GM12878 (cell line): ENCODE results near the gene NCKAP5L. TPM values are rescaled to one million over a fixed set of nuclear protein-coding genes. Genes with fewer than 3 reads are reported as not detected.

Source experiments
- ATAC-seq: fragments of 200-7000 bp; cut with Tn5 transposase; 3 replicates; pipeline ENCODE4 v1.9.1; 2020; ENCODE audit warnings: mild to moderate bottlenecking, moderate library complexity
- BruUV-seq: library from RNA; stranded (reverse); fragments of 400-500 nt; replicated peaks from 2 replicates; lab custom pipeline; 2021; lab: Mats Ljungman, UMichigan
- CTCF ChIA-PET: fragments of 300-600 bp; sonication (Branson Sonifier 250); formaldehyde crosslinking; extraction: SDS; loops from one replicate; lab custom pipeline; 2021; ENCODE audit warnings: inconsistent platforms; lab: Yijun Ruan, JAX
- POLR2A ChIA-PET: fragments of 350-600 bp; formaldehyde crosslinking; extraction: SDS; loops from one replicate; lab custom pipeline; 2021; ENCODE audit warnings: inconsistent platforms; lab: Charles Lee
- RAD21 ChIA-PET: fragments of 300-600 bp; sonication (Branson Sonifier 250); formaldehyde crosslinking; loops from one replicate; lab custom pipeline; 2023; ENCODE audit warnings: antibody characterized with exemption; ENCODE audit not compliant: unreplicated experiment; lab: Charles Lee
- SMC1A ChIA-PET: fragments of 300-600 bp; sonication (Branson Sonifier 250); formaldehyde crosslinking; loops from one replicate; lab custom pipeline; 2023; ENCODE audit not compliant: unreplicated experiment, uncharacterized antibody; lab: Charles Lee
- DNase-seq: peaks from one replicate; pipeline ENCODE4 v3.0.0-alpha.2; 2011; ENCODE audit warnings: low read depth, low spot score
- FAIRE-seq: peaks from 3 replicates; lab custom pipeline; 2011; peaks lifted over from hg19 to GRCh38; lab: Jason Lieb, UNC
- H2AFZ ChIP-seq: 2 replicates; pipeline ENCODE4 v1.6.0; 2011; ENCODE audit warnings: low read depth, low read length, control low read depth; ENCODE audit not compliant: control insufficient read depth
- H3K27ac ChIP-seq: 2 replicates; pipeline ENCODE4 v1.5.1; 2011; ENCODE audit warnings: control low read depth; ENCODE audit not compliant: control insufficient read depth, insufficient read depth
- H3K27me3 ChIP-seq, 2 experiments: replicated peaks in 1 of 2; 2 replicates each; pipeline versions ENCODE4 v1.6.0 to v1.6.1; 2011; ENCODE audit warnings: low read length in 1 of 2; ENCODE audit not compliant: control insufficient read depth in 2 of 2, insufficient read depth in 2 of 2
- H3K36me3 ChIP-seq, 2 experiments: 2 replicates each; pipeline ENCODE4 v1.5.1; 2011; ENCODE audit warnings: low read length in 1 of 2; ENCODE audit not compliant: control insufficient read depth in 2 of 2, insufficient read depth in 2 of 2
- H3K4me1 ChIP-seq: 2 replicates; pipeline ENCODE4 v1.6.1; 2011; ENCODE audit warnings: mild to moderate bottlenecking, low read length, moderate library complexity, mixed read lengths; ENCODE audit not compliant: control insufficient read depth, insufficient read depth
- H3K4me2 ChIP-seq: 2 replicates; pipeline ENCODE4 v1.6.0; 2011; ENCODE audit warnings: control low read depth; ENCODE audit not compliant: control insufficient read depth, insufficient read depth
- H3K4me3 ChIP-seq: fragments of 200-600 bp; sonication (generic); 2 replicates; pipeline ENCODE4 v1.5.1; 2016
- H3K79me2 ChIP-seq: 2 replicates; pipeline ENCODE4 v1.6.0; 2011; ENCODE audit warnings: low read length; ENCODE audit not compliant: control insufficient read depth, insufficient read depth
- H3K9ac ChIP-seq: 2 replicates; pipeline ENCODE4 v1.8.0; 2011; ENCODE audit warnings: low read length, control low read depth, mixed read lengths; ENCODE audit not compliant: control insufficient read depth, insufficient read depth
- H3K9me3 ChIP-seq: replicated peaks from 3 replicates; pipeline ENCODE4 v1.5.1; 2011; ENCODE audit warnings: mild to moderate bottlenecking, low read length; ENCODE audit not compliant: control insufficient read depth, insufficient read depth
- H4K20me1 ChIP-seq: 2 replicates; pipeline ENCODE4 v1.6.0; 2011; ENCODE audit not compliant: control insufficient read depth, insufficient read depth
- CBFB ChIP-seq: IDR thresholded peaks from 2 replicates; pipeline ENCODE4 v1.6.1; 2016; ENCODE audit warnings: antibody characterized with exemption, low read depth
- FOXK2 ChIP-seq: fragments of 450-650 bp; IDR thresholded peaks from 2 replicates; pipeline ENCODE4 v1.6.1; 2017; ENCODE audit warnings: mild to moderate bottlenecking, moderate library complexity
- GABPA ChIP-seq: IDR thresholded peaks from 2 replicates; pipeline ENCODE4 v1.6.1; 2014; ENCODE audit warnings: antibody characterized with exemption, low read depth, mild to moderate bottlenecking, inconsistent platforms
- LARP7 ChIP-seq: fragments of 450-650 bp; IDR thresholded peaks from 2 replicates; pipeline ENCODE4 v1.6.1; 2017; ENCODE audit warnings: mild to moderate bottlenecking
- SREBF2 ChIP-seq: IDR thresholded peaks from 2 replicates; pipeline ENCODE4 v1.6.1; 2012; ENCODE audit warnings: mild to moderate bottlenecking, low read length
- SUPT20H ChIP-seq: IDR thresholded peaks from 2 replicates; pipeline ENCODE4 v1.6.1; 2011; ENCODE audit warnings: low read depth, mild to moderate bottlenecking, low read length, moderate library complexity, borderline replicate concordance; ENCODE audit not compliant: control insufficient read depth
- SUZ12 ChIP-seq: fragments of 200-600 bp; sonication (generic); IDR thresholded peaks from one replicate; pipeline ENCODE4 v1.6.1; 2018; ENCODE audit warnings: antibody characterized with exemption, mild to moderate bottlenecking; ENCODE audit not compliant: unreplicated experiment
- WGBS: methylation state at CpG from one replicate; pipeline ENCODE4 v1.1.6; 2016; ENCODE audit warnings: low lambda C conversion rate; ENCODE audit not compliant: insufficient replicate concordance, insufficient coverage; ENCODE audit errors: missing lambda C conversion rate; 5-methylcytosine and 5-hydroxymethylcytosine counted together
- in situ Hi-C: fragments of 300-500 bp; cut with MboI; formaldehyde crosslinking; loops from 9 replicates; pipeline ENCODE4 v1.14.3; 2018; ENCODE audit warnings: mixed read lengths
- intact Hi-C: fragments of 100-400 bp; cut with micrococcal nuclease; formaldehyde crosslinking; loops from one replicate; pipeline ENCODE4 v1.14.2; 2022; ENCODE audit not compliant: unreplicated experiment
- polyA plus RNA-seq, 11 experiments: library from polyadenylated mRNA; depleted of rRNA in 4 of 11; unstranded in 6 of 11; stranded (reverse) in 5 of 11; fragments of >200 nt; fragmentation: Nextera tagmentation in 4 of 11; fragmentation: Illumina TruSeq in 1 of 11; extraction: Ambion mirVana in 4 of 11; extraction: Trizol in 1 of 11; gene quantifications; 1 replicate in 1 of 11; 2 replicates in 10 of 11; pipeline versions ENCODE4 v1.2.1 to v1.2.3, GENCODE V29; 2011 to 2016; ENCODE audit warnings: inconsistent platforms in 2 of 11, missing spikeins in 2 of 11, low read depth in 1 of 11
- total RNA-seq, 4 experiments: library from RNA; depleted of rRNA in 3 of 4; stranded (reverse); fragments of >200 nt in 3 of 4; fragmentation: Illumina TruSeq in 1 of 4; extraction: Trizol in 1 of 4; gene quantifications; 2 replicates each; pipeline versions ENCODE4 v1.2.1 to v1.2.3, GENCODE V29; 2013 to 2021
- TF ChIP-seq, protein P1 (sequence below): IDR thresholded peaks from 2 replicates; pipeline ENCODE4 v1.6.1; 2012; ENCODE audit warnings: low read length, inconsistent platforms

The NCKAP5L gene
- total and polyA plus RNA-seq, 10 of the 15 experiments (the other 5 are each of a cell fraction or from before 2014, with no cell fraction given) = 0.03 to 15.8 (median 4.4) TPM

DNA sequence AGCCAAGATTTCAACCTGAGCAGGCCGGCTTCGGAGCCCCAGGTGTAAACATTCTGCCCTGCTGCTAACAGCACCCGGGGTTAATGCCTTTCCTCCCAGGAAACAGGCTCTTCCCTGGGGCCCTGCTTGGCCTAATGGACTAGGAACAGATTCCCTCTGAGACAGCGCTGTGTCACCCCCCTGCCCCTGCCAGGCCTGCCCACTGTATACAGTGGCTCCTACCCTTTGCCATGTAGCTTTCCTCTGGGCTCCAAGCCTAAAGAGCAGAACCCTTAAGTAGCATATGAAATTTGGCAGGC, 43.0 kb upstream of the NCKAP5L start:
- Histone ChIP-seq H3K36me3 (no peaks in the 10 kb centered on the region), H3K4me3 (no peak overlapping the region), H3K4me2 (no peak overlapping the region), H3K79me2 (no peaks in the 10 kb centered on the region), H3K9me3 (no peaks in the 10 kb centered on the region), H4K20me1 (0 out of 2 replicates have a peak, but pooled peaks cover 2% of the 10 kb centered on the region), H3K9ac (no peak overlapping the region), H2AFZ (no peak overlapping the region), H3K4me1 (no peaks in the 10 kb centered on the region), H3K27me3 (no peaks in the 10 kb centered on the region; a peak in 2 of 4 replicates), H3K27ac (no peak overlapping the region)
- BruUV-seq = no TSS peak
- in situ Hi-C loops (no loop called here), intact Hi-C loops (no loop called here)
- no peak for TF ChIP-seq LARP7
- no peak for TF ChIP-seq SUZ12
- no peak for TF ChIP-seq SUPT20H
- TF ChIP-seq FOXK2 = no peak
- no peak for TF ChIP-seq CBFB
- TF ChIP-seq SREBF2 = no peak
- TF ChIP-seq, protein P1, sequence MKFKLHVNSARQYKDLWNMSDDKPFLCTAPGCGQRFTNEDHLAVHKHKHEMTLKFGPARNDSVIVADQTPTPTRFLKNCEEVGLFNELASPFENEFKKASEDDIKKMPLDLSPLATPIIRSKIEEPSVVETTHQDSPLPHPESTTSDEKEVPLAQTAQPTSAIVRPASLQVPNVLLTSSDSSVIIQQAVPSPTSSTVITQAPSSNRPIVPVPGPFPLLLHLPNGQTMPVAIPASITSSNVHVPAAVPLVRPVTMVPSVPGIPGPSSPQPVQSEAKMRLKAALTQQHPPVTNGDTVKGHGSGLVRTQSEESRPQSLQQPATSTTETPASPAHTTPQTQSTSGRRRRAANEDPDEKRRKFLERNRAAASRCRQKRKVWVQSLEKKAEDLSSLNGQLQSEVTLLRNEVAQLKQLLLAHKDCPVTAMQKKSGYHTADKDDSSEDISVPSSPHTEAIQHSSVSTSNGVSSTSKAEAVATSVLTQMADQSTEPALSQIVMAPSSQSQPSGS = no peak
- no peak for TF ChIP-seq GABPA
- ATAC-seq (no peak), DNase-seq (no peak), FAIRE-seq (no peak)
- CTCF ChIA-PET = interaction anchor here (0.6 to 2.1 kb wide), 3 partner anchors 74 to 1480 kb away, joined by 3 to 8 read pairs (median 4); no protein-coding TSS in a partner anchor
- POLR2A ChIA-PET = no interaction called here
- RAD21 ChIA-PET = no interaction called here
- SMC1A ChIA-PET = no interaction called here
- 50% methylated on average over 4 of the region's 4 CpGs for WGBS
